Keratinocyte (primary cell): ENCODE results near the gene TAF7.

ENCODE experiments used
- EZH2 ChIP-seq: IDR thresholded peaks from one replicate; pipeline ENCODE4 v1.6.1; 2012; ENCODE audit warnings: inconsistent platforms, mild to moderate bottlenecking, low read length, moderate library complexity
- TF ChIP-seq, protein P1 (sequence below), 3 experiments: IDR thresholded peaks in 1 of 3; conservative IDR thresholded peaks in 1 of 3; optimal IDR thresholded peaks in 1 of 3; 2 replicates in 2 of 3; 3 replicates in 1 of 3; pipeline versions ENCODE3 to v1.5.1; 2011; ENCODE audit warnings: low read length in 3 of 3, mild to moderate bottlenecking in 3 of 3, moderate library complexity in 2 of 3, control low read depth in 1 of 3, inconsistent platforms in 1 of 3; ENCODE audit not compliant: insufficient read depth in 2 of 3; ENCODE audit errors: extremely low read depth in 1 of 3

DNA sequence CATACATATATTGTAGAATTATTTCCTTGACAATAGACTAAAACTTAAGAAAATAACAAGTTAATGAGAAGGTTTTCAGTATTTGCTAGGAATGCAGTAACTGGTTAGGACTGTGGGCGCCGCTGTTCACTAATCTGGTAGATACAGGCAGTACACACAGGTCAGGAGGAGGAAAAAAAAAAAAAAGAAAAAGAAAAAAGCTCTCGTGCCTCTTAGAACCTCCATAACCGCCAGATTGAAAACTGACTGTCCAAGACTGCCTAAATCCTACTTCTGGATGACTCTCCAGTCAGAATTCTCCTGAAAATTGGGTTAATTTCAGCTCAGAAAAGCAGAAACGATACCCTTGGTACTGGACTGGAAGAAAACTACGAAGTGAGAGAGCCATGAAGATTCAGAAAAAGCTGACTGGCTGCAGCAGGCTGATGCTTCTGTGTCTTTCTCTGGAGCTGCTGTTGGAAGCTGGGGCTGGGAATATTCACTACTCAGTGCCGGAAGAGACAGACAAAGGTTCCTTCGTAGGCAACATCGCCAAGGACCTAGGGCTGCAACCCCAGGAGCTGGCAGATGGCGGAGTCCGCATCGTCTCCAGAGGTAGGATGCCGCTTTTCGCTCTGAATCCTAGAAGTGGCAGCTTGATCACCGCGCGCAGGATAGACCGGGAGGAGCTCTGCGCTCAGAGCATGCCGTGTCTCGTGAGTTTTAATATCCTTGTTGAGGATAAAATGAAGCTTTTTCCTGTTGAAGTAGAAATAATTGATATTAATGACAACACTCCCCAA, 9.9 kb upstream of the TAF7 start, which contains the start of gene PCDHGA1:
- TF ChIP-seq, protein P1, sequence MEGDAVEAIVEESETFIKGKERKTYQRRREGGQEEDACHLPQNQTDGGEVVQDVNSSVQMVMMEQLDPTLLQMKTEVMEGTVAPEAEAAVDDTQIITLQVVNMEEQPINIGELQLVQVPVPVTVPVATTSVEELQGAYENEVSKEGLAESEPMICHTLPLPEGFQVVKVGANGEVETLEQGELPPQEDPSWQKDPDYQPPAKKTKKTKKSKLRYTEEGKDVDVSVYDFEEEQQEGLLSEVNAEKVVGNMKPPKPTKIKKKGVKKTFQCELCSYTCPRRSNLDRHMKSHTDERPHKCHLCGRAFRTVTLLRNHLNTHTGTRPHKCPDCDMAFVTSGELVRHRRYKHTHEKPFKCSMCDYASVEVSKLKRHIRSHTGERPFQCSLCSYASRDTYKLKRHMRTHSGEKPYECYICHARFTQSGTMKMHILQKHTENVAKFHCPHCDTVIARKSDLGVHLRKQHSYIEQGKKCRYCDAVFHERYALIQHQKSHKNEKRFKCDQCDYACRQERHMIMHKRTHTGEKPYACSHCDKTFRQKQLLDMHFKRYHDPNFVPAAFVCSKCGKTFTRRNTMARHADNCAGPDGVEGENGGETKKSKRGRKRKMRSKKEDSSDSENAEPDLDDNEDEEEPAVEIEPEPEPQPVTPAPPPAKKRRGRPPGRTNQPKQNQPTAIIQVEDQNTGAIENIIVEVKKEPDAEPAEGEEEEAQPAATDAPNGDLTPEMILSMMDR (optimal IDR thresholded peaks at IDR 0.05 in 1 of 3, IDR thresholded peaks at IDR 0.05 in 1 of 3, conservative IDR thresholded peaks at IDR 0.05 in 1 of 3; ENCODE audit: extremely low read depth in 1 of 3, insufficient read depth in 2 of 3, low read length in 3 of 3) = peak; percentile 21 to 47 (median 28)
- TF ChIP-seq EZH2 = no peak
